SU-DHL-6 (cell line): ENCODE data around the gene CAPG.

Experiments
- CTCF ChIP-seq: fragments of 200-600 bp; sonication (generic); IDR thresholded peaks from one replicate; pipeline ENCODE4 v1.5.1; 2017; ENCODE audit warnings: antibody characterized with exemption, mild to moderate bottlenecking, low read length, moderate library complexity; ENCODE audit not compliant: insufficient read depth, poor library complexity, severe bottlenecking
- EZH2phosphoT487 ChIP-seq: fragments of 200-600 bp; sonication (generic), shearing (Covaris generic); conservative IDR thresholded peaks from 2 replicates; pipeline ENCODE4 v1.6.1; 2018; ENCODE audit warnings: mild to moderate bottlenecking, antibody characterized with exemption, low read length, moderate library complexity, mixed read lengths

GRCh38 chr2:85423525-85423924, 13.4 kb upstream of the CAPG start:
- no peak for TF ChIP-seq CTCF
- no peak for TF ChIP-seq EZH2phosphoT487
